ENCODE data around the gene FBXO8. TPM values are rescaled to one million over a fixed set of nuclear protein-coding genes. Genes with fewer than 3 reads are reported as not detected.
A peak's percentile ranks its signal among the peaks of the same experiment; 100 is the strongest.

FBXO8 gene
- total RNA-seq, 3 donors from 2014 or later (not counting 1 experiment from before 2014, with no cell fraction given), result 12.3 to 15.2 (median 14.8) TPM

GRCh38 chr4:174279433-174280155 lies 3.9 kb downstream of the FBXO8 start:
- no peak overlapping the region for H3K4me3 Mint-ChIP-seq
- Histone ChIP-seq H3K36me3 (ENCODE audit: control insufficient read depth, insufficient read depth, low read length) (no peaks in the 10 kb centered on the region), H3K4me1 (ENCODE audit: control insufficient read depth, insufficient read depth, low read length) (peaks cover 3% of the 10 kb centered on the region), H3K27ac (ENCODE audit: low read length) (no peak overlapping the region), H3K9me3 (ENCODE audit: control insufficient read depth, insufficient read depth, low read length) (no peaks in the 10 kb centered on the region), H3K4me3 (ENCODE audit: low read length) (no peak overlapping the region), H3K27me3 (ENCODE audit: control insufficient read depth, insufficient read depth, low read length) (no peaks in the 10 kb centered on the region)
- intact Hi-C loops (cut with micrococcal nuclease), result loop anchor here (5.0 kb wide), 2 partner anchors 243 to 1918 kb away; partner anchors contain the start of genes HPGD and SPATA4
- no peaks in the 10 kb centered on the region for H3K36me3 Mint-ChIP-seq
- peaks cover 52 to 72% of the 10 kb centered on the region in 2 donors for H3K4me1 Mint-ChIP-seq
- WGBS (ENCODE audit: insufficient coverage), result 94% methylated on average over 2 of the region's 3 CpGs
- no peak for ATAC-seq
- H3K27ac Mint-ChIP-seq, result no peak overlapping the region
- DNase-seq, result no peak
- no peak for TF ChIP-seq CTCF (IDR thresholded peaks at IDR 0.05)
- no peaks in the 10 kb centered on the region for H3K27me3 Mint-ChIP-seq (ENCODE audit: low read depth in 2 of 2)
- H3K9me3 Mint-ChIP-seq, result no peaks in the 10 kb centered on the region

GRCh38 chr4:174278467-174278866 lies 5.0 kb downstream of the FBXO8 start:
- no peaks in the 10 kb centered on the region for H3K27me3 ChIP-seq (ENCODE audit: control insufficient read depth, insufficient read depth, low read length)
- no peaks in the 10 kb centered on the region for H3K36me3 Mint-ChIP-seq
- H3K4me3 ChIP-seq (ENCODE audit: low read length), result no peak overlapping the region
- no peaks in the 10 kb centered on the region for H3K4me1 ChIP-seq (ENCODE audit: control insufficient read depth, insufficient read depth, low read length)
- no peak overlapping the region for H3K4me3 Mint-ChIP-seq
- intact Hi-C loops (cut with micrococcal nuclease), result no loop called here
- peaks cover 45 to 64% of the 10 kb centered on the region in 2 donors for H3K4me1 Mint-ChIP-seq
- H3K27ac Mint-ChIP-seq, result no peak overlapping the region
- TF ChIP-seq CTCF (IDR thresholded peaks at IDR 0.05), result no peak
- no peaks in the 10 kb centered on the region for H3K27me3 Mint-ChIP-seq (ENCODE audit: low read depth in 2 of 2)
- ATAC-seq, result no peak
- H3K9me3 ChIP-seq (ENCODE audit: control insufficient read depth, insufficient read depth, low read length), result no peaks in the 10 kb centered on the region
- H3K36me3 ChIP-seq (ENCODE audit: control insufficient read depth, insufficient read depth, low read length), result no peaks in the 10 kb centered on the region
- no peaks in the 10 kb centered on the region for H3K9me3 Mint-ChIP-seq
- H3K27ac ChIP-seq (ENCODE audit: low read length), result no peak overlapping the region
- no peak for DNase-seq

- Histone ChIP-seq H3K4me1 (ENCODE audit: control insufficient read depth, insufficient read depth, low read length) (no peaks in the 10 kb centered on the region), H3K4me3 (ENCODE audit: low read length) (no peak overlapping the region), H3K27ac (ENCODE audit: low read length) (no peak overlapping the region), H3K9me3 (ENCODE audit: control insufficient read depth, insufficient read depth, low read length) (no peaks in the 10 kb centered on the region), H3K27me3 (ENCODE audit: control insufficient read depth, insufficient read depth, low read length) (no peaks in the 10 kb centered on the region), H3K36me3 (ENCODE audit: control insufficient read depth, insufficient read depth, low read length) (no peaks in the 10 kb centered on the region)
- Mint-ChIP-seq H3K4me1 (peaks cover 37 to 57% of the 10 kb centered on the region in 2 donors), H3K27ac (peak overlapping the region in 1 of 2 donors; percentile 26), H3K36me3 (no peaks in the 10 kb centered on the region), H3K4me3 (no peak overlapping the region), H3K27me3 (ENCODE audit: low read depth in 2 of 2) (no peaks in the 10 kb centered on the region), H3K9me3 (no peaks in the 10 kb centered on the region)
- 100% methylated on average over 1 of the region's 3 CpGs for WGBS (ENCODE audit: insufficient coverage)
- ATAC-seq (no peak), DNase-seq (no peak)
- intact Hi-C loops (cut with micrococcal nuclease), result no loop called here
- no peak for TF ChIP-seq CTCF (IDR thresholded peaks at IDR 0.05)
Observed at GRCh38 chr4:174277433-174277832, 6.0 kb downstream of the FBXO8 start.

GRCh38 chr4:174275101-174275500 lies 8.4 kb downstream of the FBXO8 start:
- H3K27me3 ChIP-seq (ENCODE audit: control insufficient read depth, insufficient read depth, low read length), result no peaks in the 10 kb centered on the region
- Mint-ChIP-seq H3K4me3 (no peak overlapping the region), H3K27ac (no peak overlapping the region), H3K4me1 (peaks cover 40 to 45% of the 10 kb centered on the region in 2 donors), H3K27me3 (ENCODE audit: low read depth in 2 of 2) (no peaks in the 10 kb centered on the region), H3K36me3 (no peaks in the 10 kb centered on the region), H3K9me3 (no peaks in the 10 kb centered on the region)
- intact Hi-C loops (cut with micrococcal nuclease), result no loop called here
- no peak overlapping the region for H3K27ac ChIP-seq (ENCODE audit: low read length)
- 100% methylated on average over 2 of the region's 3 CpGs for WGBS (ENCODE audit: insufficient coverage)
- H3K36me3 ChIP-seq (ENCODE audit: control insufficient read depth, insufficient read depth, low read length), result no peaks in the 10 kb centered on the region
- H3K4me1 ChIP-seq (ENCODE audit: control insufficient read depth, insufficient read depth, low read length), result no peaks in the 10 kb centered on the region
- no peak for TF ChIP-seq CTCF (IDR thresholded peaks at IDR 0.05)
- H3K4me3 ChIP-seq (ENCODE audit: low read length), result no peak overlapping the region
- no peaks in the 10 kb centered on the region for H3K9me3 ChIP-seq (ENCODE audit: control insufficient read depth, insufficient read depth, low read length)
- no peak for ATAC-seq
- no peak for DNase-seq

Data from natural killer cell (primary cell).